Measurements from ENCODE around the gene EXOSC5. TPM values are rescaled to one million over a fixed set of nuclear protein-coding genes. Genes with fewer than 3 reads are reported as not detected.
A peak's percentile ranks its signal among the peaks of the same experiment; 100 is the strongest.

Gene EXOSC5
- total and polyA plus RNA-seq, 9 of the 15 experiments (the other 6 are each of a cell fraction or from before 2014, with no cell fraction given): 10.9 to 75.5 (median 37.8) TPM

DNA sequence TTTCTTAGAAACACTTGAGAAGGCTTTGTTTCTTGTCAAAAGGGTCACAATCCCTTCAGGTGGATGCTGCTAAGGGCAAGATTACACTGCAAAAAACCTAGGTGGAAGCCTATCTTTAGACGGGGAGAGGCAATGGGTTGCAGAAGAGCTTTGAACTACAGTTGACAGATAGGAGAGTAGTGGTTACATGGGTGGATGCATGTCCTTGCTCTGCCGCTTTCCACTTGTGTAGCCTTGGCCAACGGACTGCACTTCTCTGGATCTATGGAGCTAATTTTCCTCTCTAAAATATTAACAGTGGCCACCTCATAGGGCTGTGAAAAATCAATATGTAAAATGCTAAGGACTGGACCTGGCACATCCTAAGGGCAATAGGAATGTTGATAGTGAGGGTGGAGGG lies 1.4 kb upstream of the EXOSC5 start:
- no peaks in the 10 kb centered on the region for H3K9me3 ChIP-seq (replicated peaks; ENCODE audit: control insufficient read depth, insufficient read depth, low read depth, low read length)
- peak; percentile 32 for FAIRE-seq
- no peak for TF ChIP-seq ZNF133 (CRISPR knock-in tag; IDR thresholded peaks at IDR 0.05)
- TF ChIP-seq RFX1 (IDR thresholded peaks at IDR 0.05): peak; percentile 71
- peak in 1 of 4 experiments; percentile 38 for DNase-seq (ENCODE audit: extremely low read depth in 1 of 4, low spot score in 3 of 4)
- peak; percentile 22; the same call in 2 of the 3 replicates for ATAC-seq
- H3K36me3 ChIP-seq (ENCODE audit: control insufficient read depth, insufficient read depth, low read length): peaks cover 9% of the 10 kb centered on the region; the same call in 1 of the 3 replicates
- H3K4me1 ChIP-seq (replicated peaks in 1 of 2; ENCODE audit: control insufficient read depth in 2 of 2, insufficient read depth in 2 of 2, low read length in 2 of 2): peaks cover 15 to 18% of the 10 kb centered on the region in 2 experiments; a peak in 4 of 5 replicates
- H3K27ac ChIP-seq (ENCODE audit: extremely low read depth, low read depth, low read length): peak overlapping the region; percentile 95; the same call in 1 of the 3 replicates
- H3K4me3 ChIP-seq: peak overlapping the region; percentile 73
- H3K79me2 ChIP-seq (ENCODE audit: control insufficient read depth, insufficient read depth, low read length): peaks cover 45% of the 10 kb centered on the region
- H2AFZ ChIP-seq (ENCODE audit: low read depth, low read length): no peak overlapping the region
- POLR2A ChIA-PET: interaction anchor here (0.7 to 1.6 kb wide), 6 partner anchors 9 to 41 kb away, joined by 3 to 12 read pairs (median 5); partner anchors contain the start of genes B9D2 and DMAC2
- no peaks in the 10 kb centered on the region for H4K20me1 ChIP-seq (replicated peaks; ENCODE audit: control insufficient read depth, insufficient read depth, low read length)
- WGBS (ENCODE audit: insufficient coverage, low coverage, missing lambda C conversion rate): 3% methylated on average over 3 of the region's 3 CpGs
- peak overlapping the region; percentile 90 for H3K4me2 ChIP-seq (ENCODE audit: insufficient read depth, low read length)
- in situ Hi-C loops (cut with MboI) (no loop called here), intact Hi-C loops (cut with micrococcal nuclease) (loop anchor here (5.0 kb wide), 1 partner anchor 34 kb away; no protein-coding TSS in a partner anchor)
- H3K9me1 ChIP-seq (ENCODE audit: control insufficient read depth, insufficient read depth, low read length): no peaks in the 10 kb centered on the region
- peak overlapping the region; percentile 3 to 92; a peak in 3 of 4 replicates for H3K9ac ChIP-seq (ENCODE audit: insufficient read depth in 1 of 2, low read depth in 2 of 2, low read length in 2 of 2)
- BruUV-seq (replicated peaks): no TSS peak
- CTCF ChIA-PET (ENCODE audit: low intra/inter-chr PET ratio): no interaction called here
- H3K27me3 ChIP-seq (ENCODE audit: control insufficient read depth in 2 of 2, insufficient read depth in 2 of 2, low read length in 2 of 2): no peaks in the 10 kb centered on the region

GRCh38 chr19:41398050-41398418 lies 875 bp upstream of the EXOSC5 start:
- Histone ChIP-seq H3K9me1 (ENCODE audit: control insufficient read depth, insufficient read depth, low read length) (no peaks in the 10 kb centered on the region), H3K4me1 (replicated peaks in 1 of 2; ENCODE audit: control insufficient read depth in 2 of 2, insufficient read depth in 2 of 2, low read length in 2 of 2) (peaks cover 15 to 18% of the 10 kb centered on the region in 2 experiments; a peak in 4 of 5 replicates), H3K27ac (ENCODE audit: extremely low read depth, low read depth, low read length) (peak overlapping the region; percentile 95), H4K20me1 (replicated peaks; ENCODE audit: control insufficient read depth, insufficient read depth, low read length) (no peaks in the 10 kb centered on the region), H3K79me2 (ENCODE audit: control insufficient read depth, insufficient read depth, low read length) (peaks cover 48% of the 10 kb centered on the region), H3K9me3 (replicated peaks; ENCODE audit: control insufficient read depth, insufficient read depth, low read depth, low read length) (no peaks in the 10 kb centered on the region), H3K4me2 (ENCODE audit: insufficient read depth, low read length) (peak overlapping the region; percentile 90), H3K4me3 (peak overlapping the region; percentile 73), H3K36me3 (ENCODE audit: control insufficient read depth, insufficient read depth, low read length) (peaks cover 10% of the 10 kb centered on the region; the same call in 1 of the 3 replicates), H3K27me3 (ENCODE audit: control insufficient read depth in 2 of 2, insufficient read depth in 2 of 2, low read length in 2 of 2) (no peaks in the 10 kb centered on the region), H3K9ac (ENCODE audit: insufficient read depth in 1 of 2, low read depth in 2 of 2, low read length in 2 of 2) (peak overlapping the region; percentile 92 to 97), H2AFZ (ENCODE audit: low read depth, low read length) (peak overlapping the region; percentile 82)
- FAIRE-seq (no peak), DNase-seq (ENCODE audit: extremely low read depth in 1 of 4, low spot score in 3 of 4) (no peak), ATAC-seq (peak; percentile 2; the same call in 1 of the 3 replicates)
- BruUV-seq (replicated peaks): no TSS peak
- in situ Hi-C loops (cut with MboI): no loop called here
- intact Hi-C loops (cut with micrococcal nuclease): loop anchor here (5.0 kb wide), 1 partner anchor 34 kb away; no protein-coding TSS in a partner anchor
- ChIA-PET POLR2A (interaction anchor here (0.7 to 1.6 kb wide), 5 partner anchors 9 to 42 kb away, joined by 3 to 12 read pairs (median 5); partner anchors contain the start of genes B9D2 and DMAC2), CTCF (ENCODE audit: low intra/inter-chr PET ratio) (no interaction called here)
- 0% methylated on average over 5 of the region's 5 CpGs for WGBS (ENCODE audit: insufficient coverage, low coverage, missing lambda C conversion rate)
- TF ChIP-seq KAT7 (CRISPR knock-in tag; IDR thresholded peaks at IDR 0.05; ENCODE audit: borderline replicate concordance) (peak; percentile 84; the same call in 1 of the 2 replicates), EP400 (IDR thresholded peaks at IDR 0.05) (no peak), MYBL2 (IDR thresholded peaks at IDR 0.05; ENCODE audit: low read depth) (no peak), MYBL2 (CRISPR knock-in tag; IDR thresholded peaks at IDR 0.05; ENCODE audit: borderline replicate concordance) (no peak)
- TF ChIP-seq, protein P1, sequence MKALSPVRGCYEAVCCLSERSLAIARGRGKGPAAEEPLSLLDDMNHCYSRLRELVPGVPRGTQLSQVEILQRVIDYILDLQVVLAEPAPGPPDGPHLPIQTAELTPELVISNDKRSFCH (CRISPR knock-in tag; IDR thresholded peaks at IDR 0.05): no peak
- TF ChIP-seq, protein P1 (tag; IDR thresholded peaks at IDR 0.05): 0 out of 2 replicates have a peak, but pooled peaks have one; percentile 13
- TF ChIP-seq, protein P2, sequence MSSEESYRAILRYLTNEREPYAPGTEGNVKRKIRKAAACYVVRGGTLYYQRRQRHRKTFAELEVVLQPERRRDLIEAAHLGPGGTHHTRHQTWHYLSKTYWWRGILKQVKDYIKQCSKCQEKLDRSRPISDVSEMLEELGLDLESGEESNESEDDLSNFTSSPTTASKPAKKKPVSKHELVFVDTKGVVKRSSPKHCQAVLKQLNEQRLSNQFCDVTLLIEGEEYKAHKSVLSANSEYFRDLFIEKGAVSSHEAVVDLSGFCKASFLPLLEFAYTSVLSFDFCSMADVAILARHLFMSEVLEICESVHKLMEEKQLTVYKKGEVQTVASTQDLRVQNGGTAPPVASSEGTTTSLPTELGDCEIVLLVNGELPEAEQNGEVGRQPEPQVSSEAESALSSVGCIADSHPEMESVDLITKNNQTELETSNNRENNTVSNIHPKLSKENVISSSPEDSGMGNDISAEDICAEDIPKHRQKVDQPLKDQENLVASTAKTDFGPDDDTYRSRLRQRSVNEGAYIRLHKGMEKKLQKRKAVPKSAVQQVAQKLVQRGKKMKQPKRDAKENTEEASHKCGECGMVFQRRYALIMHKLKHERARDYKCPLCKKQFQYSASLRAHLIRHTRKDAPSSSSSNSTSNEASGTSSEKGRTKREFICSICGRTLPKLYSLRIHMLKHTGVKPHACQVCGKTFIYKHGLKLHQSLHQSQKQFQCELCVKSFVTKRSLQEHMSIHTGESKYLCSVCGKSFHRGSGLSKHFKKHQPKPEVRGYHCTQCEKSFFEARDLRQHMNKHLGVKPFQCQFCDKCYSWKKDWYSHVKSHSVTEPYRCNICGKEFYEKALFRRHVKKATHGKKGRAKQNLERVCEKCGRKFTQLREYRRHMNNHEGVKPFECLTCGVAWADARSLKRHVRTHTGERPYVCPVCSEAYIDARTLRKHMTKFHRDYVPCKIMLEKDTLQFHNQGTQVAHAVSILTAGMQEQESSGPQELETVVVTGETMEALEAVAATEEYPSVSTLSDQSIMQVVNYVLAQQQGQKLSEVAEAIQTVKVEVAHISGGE (CRISPR knock-in tag; IDR thresholded peaks at IDR 0.05): 0 out of 6 replicates have a peak, but pooled peaks of 1 of the 3 experiments have one; percentile 39
